PC-9 (cell line): Measurements from ENCODE around the gene ZNF346. TPM values are rescaled to one million over a fixed set of nuclear protein-coding genes. Genes with fewer than 3 reads are reported as not detected.

Source experiments
- BruUV-seq: library from RNA; stranded (reverse); fragments of 400-500 nt; replicated peaks from 2 replicates; lab custom pipeline; 2021; lab: Mats Ljungman, UMichigan
- CTCF ChIA-PET: fragments of 300-600 bp; sonication (Branson Sonifier 250); formaldehyde crosslinking; loops from one replicate; lab custom pipeline; 2022; ENCODE audit warnings: antibody characterized with exemption; lab: Charles Lee
- POLR2A ChIA-PET: fragments of 300-600 bp; sonication (Branson Sonifier 250); formaldehyde crosslinking; loops from one replicate; lab custom pipeline; 2022; ENCODE audit warnings: antibody characterized with exemption; ENCODE audit not compliant: unreplicated experiment; lab: Charles Lee
- DNase-seq, 2 experiments: peaks; one replicate each; pipeline versions ENCODE4 v3.0.0 to v3.0.0-alpha.2; 2015 to 2022; ENCODE audit warnings: mixed read lengths in 1 of 2
- H2AFZ ChIP-seq: fragments of 200-600 bp; sonication (generic); 2 replicates; pipeline ENCODE4 v1.8.1; 2017; ENCODE audit warnings: antibody characterized with exemption
- H3F3A ChIP-seq: fragments of 200-600 bp; sonication (generic); 2 replicates; pipeline ENCODE4 v1.8.1; 2017; ENCODE audit warnings: antibody characterized with exemption, mild to moderate bottlenecking, low read depth; ENCODE audit not compliant: insufficient read depth
- H3K27ac ChIP-seq: fragments of 200-600 bp; sonication (generic); 2 replicates; pipeline ENCODE4 v1.6.1; 2016; ENCODE audit warnings: mixed run types
- H3K27me3 ChIP-seq: fragments of 200-600 bp; sonication (generic); 2 replicates; pipeline ENCODE4 v1.6.1; 2016; ENCODE audit warnings: low read depth, mixed run types; ENCODE audit not compliant: insufficient read depth
- H3K36me3 ChIP-seq: fragments of 200-600 bp; sonication (generic); 2 replicates; pipeline ENCODE4 v1.6.1; 2016; ENCODE audit warnings: low read depth, mixed run types
- H3K4me1 ChIP-seq: fragments of 200-600 bp; sonication (generic); replicated peaks from 2 replicates; pipeline ENCODE4 v1.6.1; 2016; ENCODE audit warnings: mixed run types; ENCODE audit not compliant: insufficient read depth
- H3K4me2 ChIP-seq: fragments of 200-600 bp; sonication (generic); 2 replicates; pipeline ENCODE4 v1.6.1; 2017; ENCODE audit warnings: mixed run types
- H3K4me3 ChIP-seq: fragments of 200-600 bp; sonication (generic); 2 replicates; pipeline ENCODE4 v1.6.1; 2016; ENCODE audit warnings: mixed run types
- H3K79me2 ChIP-seq: fragments of 200-600 bp; sonication (generic); 2 replicates; pipeline ENCODE4 v1.6.1; 2017; ENCODE audit warnings: low read depth, mixed run types
- H3K9me2 ChIP-seq: fragments of 200-600 bp; sonication (generic); 2 replicates; pipeline ENCODE4 v1.8.1; 2017; ENCODE audit warnings: mild to moderate bottlenecking; ENCODE audit not compliant: insufficient read depth
- H3K9me3 ChIP-seq: fragments of 200-600 bp; sonication (generic); 2 replicates; pipeline ENCODE4 v1.8.1; 2016; ENCODE audit warnings: low read depth; ENCODE audit not compliant: insufficient read depth
- H4K20me1 ChIP-seq: fragments of 200-600 bp; sonication (generic); 2 replicates; pipeline ENCODE4 v1.8.1; 2017; ENCODE audit not compliant: insufficient read depth
- EZH2 ChIP-seq: fragments of 200-600 bp; sonication (generic); IDR thresholded peaks from 2 replicates; pipeline ENCODE4 v1.8.0; 2017; ENCODE audit warnings: antibody characterized with exemption, low read depth
- intact Hi-C: fragments of 100-400 bp; cut with micrococcal nuclease; formaldehyde crosslinking; loops from one replicate; pipeline ENCODE4 v1.10.0; 2022; ENCODE audit not compliant: unreplicated experiment
- total RNA-seq: library from RNA; stranded (reverse); gene quantifications from 2 replicates; pipeline ENCODE4 v1.2.3, GENCODE V29; 2021
- TF ChIP-seq, protein P1 (sequence below): fragments of 200-600 bp; sonication (generic); conservative IDR thresholded peaks from 2 replicates; pipeline ENCODE4 v1.6.1; 2017; ENCODE audit warnings: mixed run types, antibody characterized with exemption, mild to moderate bottlenecking, moderate library complexity

ZNF346 gene
- total RNA-seq, 1 experiment from 2014 or later: 23.8 TPM

GRCh38 chr5:177081859-177082258 lies 59.4 kb downstream of the ZNF346 start:
- DNase-seq: no peak
- CTCF ChIA-PET: no interaction called here
- Histone ChIP-seq H3K9me3 (no peaks in the 10 kb centered on the region), H3K4me3 (no peak overlapping the region), H3K4me1 (no peaks in the 10 kb centered on the region), H2AFZ (no peak overlapping the region), H3K36me3 (no peaks in the 10 kb centered on the region), H3K27me3 (0 out of 2 replicates have a peak, but pooled peaks cover 5% of the 10 kb centered on the region), H3K79me2 (no peaks in the 10 kb centered on the region), H3K27ac (no peak overlapping the region), H4K20me1 (no peaks in the 10 kb centered on the region), H3K4me2 (no peak overlapping the region), H3F3A (peaks cover 22% of the 10 kb centered on the region; the same call in 1 of the 2 replicates), H3K9me2 (no peaks in the 10 kb centered on the region)
- TF ChIP-seq, protein P1, sequence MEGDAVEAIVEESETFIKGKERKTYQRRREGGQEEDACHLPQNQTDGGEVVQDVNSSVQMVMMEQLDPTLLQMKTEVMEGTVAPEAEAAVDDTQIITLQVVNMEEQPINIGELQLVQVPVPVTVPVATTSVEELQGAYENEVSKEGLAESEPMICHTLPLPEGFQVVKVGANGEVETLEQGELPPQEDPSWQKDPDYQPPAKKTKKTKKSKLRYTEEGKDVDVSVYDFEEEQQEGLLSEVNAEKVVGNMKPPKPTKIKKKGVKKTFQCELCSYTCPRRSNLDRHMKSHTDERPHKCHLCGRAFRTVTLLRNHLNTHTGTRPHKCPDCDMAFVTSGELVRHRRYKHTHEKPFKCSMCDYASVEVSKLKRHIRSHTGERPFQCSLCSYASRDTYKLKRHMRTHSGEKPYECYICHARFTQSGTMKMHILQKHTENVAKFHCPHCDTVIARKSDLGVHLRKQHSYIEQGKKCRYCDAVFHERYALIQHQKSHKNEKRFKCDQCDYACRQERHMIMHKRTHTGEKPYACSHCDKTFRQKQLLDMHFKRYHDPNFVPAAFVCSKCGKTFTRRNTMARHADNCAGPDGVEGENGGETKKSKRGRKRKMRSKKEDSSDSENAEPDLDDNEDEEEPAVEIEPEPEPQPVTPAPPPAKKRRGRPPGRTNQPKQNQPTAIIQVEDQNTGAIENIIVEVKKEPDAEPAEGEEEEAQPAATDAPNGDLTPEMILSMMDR: no peak
- no peak for TF ChIP-seq EZH2
- POLR2A ChIA-PET: no interaction called here
- BruUV-seq: no TSS peak
- intact Hi-C loops: no loop called here

DNA sequence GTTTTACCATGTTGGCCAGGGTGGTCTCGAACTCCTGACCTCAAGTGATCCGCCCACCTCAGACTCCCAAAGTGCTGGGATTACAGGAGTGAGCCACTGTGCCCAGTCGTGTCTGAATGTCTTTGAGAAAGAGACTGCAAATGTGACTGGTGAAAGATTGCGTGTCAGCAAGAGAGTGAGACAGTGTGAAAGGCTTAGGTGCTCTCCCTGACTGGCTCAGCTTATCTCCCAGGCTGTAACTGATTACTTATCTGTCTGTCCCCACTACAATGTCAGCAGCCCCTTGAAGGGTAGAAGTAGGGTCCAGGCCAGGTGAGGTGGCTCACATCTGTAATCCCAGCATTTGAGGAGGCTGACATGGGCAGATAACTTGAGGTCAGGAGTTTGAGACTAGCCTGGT lies 60.9 kb downstream of the ZNF346 start:
- ChIA-PET CTCF (interaction anchor here (1.8 kb wide), 1 partner anchor 11 kb away, joined by 4 read pairs; no protein-coding TSS in a partner anchor), POLR2A (interaction anchor here (0.6 kb wide), 1 partner anchor 127 kb away, joined by 3 read pairs; no protein-coding TSS in a partner anchor)
- no peak for DNase-seq
- no peaks in the 10 kb centered on the region for H3K36me3 ChIP-seq
- no peak overlapping the region for H3K27ac ChIP-seq
- intact Hi-C loops: no loop called here
- TF ChIP-seq, protein P1: no peak
- no peak for TF ChIP-seq EZH2
- H4K20me1 ChIP-seq: no peaks in the 10 kb centered on the region
- no peak overlapping the region for H3K4me3 ChIP-seq
- H3F3A ChIP-seq: peaks cover 31% of the 10 kb centered on the region; the same call in 1 of the 2 replicates
- no peaks in the 10 kb centered on the region for H3K9me3 ChIP-seq
- H3K79me2 ChIP-seq: no peaks in the 10 kb centered on the region
- H2AFZ ChIP-seq: no peak overlapping the region
- H3K9me2 ChIP-seq: no peaks in the 10 kb centered on the region
- H3K4me1 ChIP-seq: no peaks in the 10 kb centered on the region
- no peak overlapping the region for H3K4me2 ChIP-seq
- BruUV-seq: no TSS peak
- 0 out of 2 replicates have a peak, but pooled peaks cover 5% of the 10 kb centered on the region for H3K27me3 ChIP-seq

- no peak for DNase-seq
- 0 out of 2 replicates have a peak, but pooled peaks cover 5% of the 10 kb centered on the region for H3K27me3 ChIP-seq
- no peak overlapping the region for H3K4me2 ChIP-seq
- intact Hi-C loops: no loop called here
- TF ChIP-seq, protein P1: no peak
- TF ChIP-seq EZH2: no peak
- no peaks in the 10 kb centered on the region for H3K9me3 ChIP-seq
- no peaks in the 10 kb centered on the region for H3K9me2 ChIP-seq
- H3K4me3 ChIP-seq: no peak overlapping the region
- no peak overlapping the region for H3K27ac ChIP-seq
- no peak overlapping the region for H2AFZ ChIP-seq
- H4K20me1 ChIP-seq: no peaks in the 10 kb centered on the region
- BruUV-seq: no TSS peak
- H3K79me2 ChIP-seq: no peaks in the 10 kb centered on the region
- CTCF ChIA-PET: interaction anchor here (1.8 kb wide), 1 partner anchor 12 kb away, joined by 4 read pairs; no protein-coding TSS in a partner anchor
- H3F3A ChIP-seq: peaks cover 30% of the 10 kb centered on the region; the same call in 1 of the 2 replicates
- H3K36me3 ChIP-seq: no peaks in the 10 kb centered on the region
- no peaks in the 10 kb centered on the region for H3K4me1 ChIP-seq
- POLR2A ChIA-PET: interaction anchor here (0.7 kb wide), 1 partner anchor 262 kb away, joined by 3 read pairs; no protein-coding TSS in a partner anchor
Observed at GRCh38 chr5:177084175-177084574, 61.7 kb downstream of the ZNF346 start.
